Ovary (tissue), 9 donors: ENCODE results near the gene HTRA2. TPM values are rescaled to one million over a fixed set of nuclear protein-coding genes. Genes with fewer than 3 reads are reported as not detected.

Experiments
- DNase-seq, 5 donors: peaks; one replicate each; pipeline ENCODE4 v3.0.0-alpha.2; 2019 to 2020
- H3K27ac ChIP-seq, 2 donors: fragments of 200-600 bp; one replicate each; pipeline versions ENCODE4 v1.5.1 to v1.8.0; 2019 to 2022
- H3K27me3 ChIP-seq: fragments of 200-600 bp; one replicate; pipeline ENCODE4 v1.8.0; 2022
- H3K36me3 ChIP-seq: fragments of 200-600 bp; sonication (generic); one replicate; pipeline ENCODE4 v1.5.1; 2019
- H3K4me1 ChIP-seq: one replicate; pipeline ENCODE4 v1.8.1; 2013; ENCODE audit warnings: mild to moderate bottlenecking, moderate library complexity; ENCODE audit not compliant: insufficient read depth
- H3K4me3 ChIP-seq: fragments of 200-600 bp; sonication (generic); one replicate; pipeline ENCODE4 v1.5.1; 2017
- H3K9me3 ChIP-seq, 2 donors: fragments of 200-600 bp in 1 of 2; sonication (generic) in 1 of 2; one replicate each; pipeline versions ENCODE4 v1.5.1 to v1.8.1; 2013 to 2019; ENCODE audit warnings: mild to moderate bottlenecking in 1 of 2, moderate library complexity in 1 of 2
- EP300 ChIP-seq: sonication (generic); formaldehyde crosslinking; IDR thresholded peaks from one replicate; pipeline ENCODE4 v1.6.1; 2017; ENCODE audit warnings: antibody characterized with exemption
- POLR2A ChIP-seq: fragments of 450-650 bp; IDR thresholded peaks from one replicate; pipeline ENCODE4 v1.6.1; 2017; ENCODE audit warnings: antibody characterized with exemption, mild to moderate bottlenecking, moderate library complexity
- WGBS, 3 donors: extraction: QIAGEN DNeasy Blood & Tissue Kit in 1 of 3; methylation state at CpG; one replicate each; pipeline versions ENCODE4 v1.1.5 to v1.1.7; 2013 to 2017; 5-methylcytosine and 5-hydroxymethylcytosine counted together
- intact Hi-C, 4 donors: fragments of 100-400 bp; cut with DNase I; formaldehyde crosslinking; loops; one replicate each; pipeline versions ENCODE4 v1.11.0 to v1.15.1; 2022 to 2023
- polyA plus RNA-seq, 2 donors: library from polyadenylated mRNA; stranded (reverse); fragments of 200-250 nt in 1 of 2; fragments of 350-450 nt in 1 of 2; fragmentation: Illumina TruSeq in 1 of 2; extraction: RNeasy Lipid Tissue Mini Kit (QIAGEN cat#74804) in 1 of 2; gene quantifications; one replicate each; pipeline ENCODE4 v1.2.3, GENCODE V29; 2013 to 2014
- total RNA-seq, 7 donors: library from RNA; depleted of rRNA in 2 of 7; stranded (reverse); fragments of >200 nt in 2 of 7; fragmentation: NEBNext Ultra II Directional in 3 of 7; extraction: Animal tissue kit (Norgen Biotek cat#: 25700) in 3 of 7; gene quantifications; one replicate each; pipeline versions ENCODE4 v1.1.0 to v1.2.4, GENCODE V29; 2016 to 2023
- TF ChIP-seq, protein P1 (sequence below), 3 donors: fragments of 450-650 bp in 2 of 3; fragments of 200-600 bp in 1 of 3; IDR thresholded peaks; one replicate each; pipeline versions ENCODE4 v1.5.1 to v1.8.0; 2016 to 2022; ENCODE audit warnings: antibody characterized with exemption in 3 of 3, mild to moderate bottlenecking in 1 of 3
- donor health status: DM: no; HTN: no; CAD: no; lungs with moderate emphysema.
- donor health status: DM: no; HTN: no; CAD: no.
- donor health status: Bipolar disorder and iron deficiency.
- donor health status: DM: yes; HTN: yes; CAD: no.
- donor health status: DM: no; HTN: no; CAD: no.
- donor health status: DM: yes; HTN: yes; CAD: no.

The HTRA2 gene
- total and polyA plus RNA-seq, 9 donors: 28.7 to 47.6 (median 36.9) TPM

DNA sequence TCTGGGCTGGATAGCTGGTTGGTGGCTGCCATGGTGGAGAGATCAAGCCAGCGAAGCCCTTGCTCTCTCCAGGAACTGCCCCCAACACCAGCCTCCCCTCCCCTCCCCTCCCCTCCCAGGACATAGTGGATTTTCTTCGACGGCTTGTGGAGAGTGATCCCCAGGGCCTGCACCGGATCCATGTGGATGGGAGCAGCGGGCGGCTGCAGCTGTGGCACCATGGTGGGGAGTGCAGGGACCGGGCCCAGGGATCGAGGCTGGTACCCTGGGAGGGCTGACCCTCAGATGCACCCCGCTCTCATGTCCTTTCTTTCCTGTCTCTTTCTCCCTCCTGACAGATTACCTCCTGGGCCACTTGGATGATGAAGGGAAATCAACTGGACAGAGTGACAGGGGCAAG, 39.8 kb upstream of the HTRA2 start:
- TF ChIP-seq, protein P1, sequence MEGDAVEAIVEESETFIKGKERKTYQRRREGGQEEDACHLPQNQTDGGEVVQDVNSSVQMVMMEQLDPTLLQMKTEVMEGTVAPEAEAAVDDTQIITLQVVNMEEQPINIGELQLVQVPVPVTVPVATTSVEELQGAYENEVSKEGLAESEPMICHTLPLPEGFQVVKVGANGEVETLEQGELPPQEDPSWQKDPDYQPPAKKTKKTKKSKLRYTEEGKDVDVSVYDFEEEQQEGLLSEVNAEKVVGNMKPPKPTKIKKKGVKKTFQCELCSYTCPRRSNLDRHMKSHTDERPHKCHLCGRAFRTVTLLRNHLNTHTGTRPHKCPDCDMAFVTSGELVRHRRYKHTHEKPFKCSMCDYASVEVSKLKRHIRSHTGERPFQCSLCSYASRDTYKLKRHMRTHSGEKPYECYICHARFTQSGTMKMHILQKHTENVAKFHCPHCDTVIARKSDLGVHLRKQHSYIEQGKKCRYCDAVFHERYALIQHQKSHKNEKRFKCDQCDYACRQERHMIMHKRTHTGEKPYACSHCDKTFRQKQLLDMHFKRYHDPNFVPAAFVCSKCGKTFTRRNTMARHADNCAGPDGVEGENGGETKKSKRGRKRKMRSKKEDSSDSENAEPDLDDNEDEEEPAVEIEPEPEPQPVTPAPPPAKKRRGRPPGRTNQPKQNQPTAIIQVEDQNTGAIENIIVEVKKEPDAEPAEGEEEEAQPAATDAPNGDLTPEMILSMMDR (IDR thresholded peaks at IDR 0.05): no peak
- TF ChIP-seq EP300 (no peak), POLR2A (no peak)
- no peak overlapping the region for H3K27ac ChIP-seq
- H3K4me1 ChIP-seq: no peaks in the 10 kb centered on the region
- intact Hi-C loops: loop anchor here in 1 of 4 donors (5.0 kb wide), 1 partner anchor 97 kb away; no protein-coding TSS in a partner anchor
- WGBS, 3 donors: 88 to 93% (median 93%) methylated on average over 9 of the region's 9 CpGs
- no peak overlapping the region for H3K4me3 ChIP-seq
- no peaks in the 10 kb centered on the region for H3K27me3 ChIP-seq
- H3K36me3 ChIP-seq: no peaks in the 10 kb centered on the region
- no peaks in the 10 kb centered on the region for H3K9me3 ChIP-seq
- DNase-seq: no peak

DNA sequence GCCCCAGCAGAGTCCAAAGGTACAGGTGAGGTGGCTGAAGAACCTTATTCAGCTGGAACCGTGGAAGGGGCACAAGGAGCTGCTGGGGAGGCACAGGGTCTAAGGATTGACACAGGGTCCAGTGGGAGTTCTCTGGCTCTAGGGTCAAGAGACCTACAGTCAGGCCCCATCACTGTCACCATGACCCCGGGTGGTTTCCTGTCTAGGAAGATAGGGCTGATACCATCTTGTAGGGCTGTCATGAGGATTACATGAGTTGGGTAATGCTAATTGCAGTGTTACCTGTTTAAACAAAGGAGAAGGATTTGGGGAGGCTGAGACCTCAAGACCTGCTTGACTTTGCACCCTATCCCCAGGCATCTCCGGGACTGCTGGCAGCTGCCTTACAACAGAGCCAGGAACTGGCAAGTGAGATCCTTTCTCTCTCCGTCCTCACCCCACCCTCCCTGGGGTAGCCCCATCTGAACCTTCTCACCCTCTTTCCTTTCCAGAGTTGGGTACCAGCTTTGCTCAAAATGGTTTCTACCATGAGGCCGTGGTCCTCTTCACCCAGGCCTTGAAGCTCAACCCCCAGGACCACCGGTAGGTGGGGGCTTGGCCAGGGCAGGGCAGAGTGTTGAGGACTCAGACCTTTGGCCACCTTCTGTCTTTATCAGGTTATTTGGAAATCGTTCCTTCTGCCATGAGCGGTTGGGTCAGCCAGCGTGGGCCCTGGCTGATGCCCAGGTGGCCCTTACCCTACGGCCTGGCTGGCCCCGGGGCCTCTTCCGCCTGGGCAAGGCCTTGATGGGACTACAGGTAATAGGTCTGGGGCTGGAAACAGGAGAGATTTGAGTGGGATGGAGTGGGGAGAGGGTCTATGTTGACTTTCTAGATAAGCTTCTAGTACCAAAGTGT, 37.8 kb upstream of the HTRA2 start:
- intact Hi-C loops: loop anchor here in 1 of 4 donors (5.0 kb wide), 1 partner anchor 95 kb away; no protein-coding TSS in a partner anchor
- 92 to 93% (median 93%) methylated on average over 12 of the region's 12 CpGs for WGBS, 3 donors
- no peaks in the 10 kb centered on the region for H3K9me3 ChIP-seq
- H3K27ac ChIP-seq: no peak overlapping the region
- no peaks in the 10 kb centered on the region for H3K4me1 ChIP-seq
- H3K4me3 ChIP-seq: no peak overlapping the region
- H3K36me3 ChIP-seq: no peaks in the 10 kb centered on the region
- no peak for DNase-seq
- no peaks in the 10 kb centered on the region for H3K27me3 ChIP-seq
- TF ChIP-seq POLR2A: no peak
- TF ChIP-seq EP300: no peak
- TF ChIP-seq, protein P1 (IDR thresholded peaks at IDR 0.05): no peak

DNA sequence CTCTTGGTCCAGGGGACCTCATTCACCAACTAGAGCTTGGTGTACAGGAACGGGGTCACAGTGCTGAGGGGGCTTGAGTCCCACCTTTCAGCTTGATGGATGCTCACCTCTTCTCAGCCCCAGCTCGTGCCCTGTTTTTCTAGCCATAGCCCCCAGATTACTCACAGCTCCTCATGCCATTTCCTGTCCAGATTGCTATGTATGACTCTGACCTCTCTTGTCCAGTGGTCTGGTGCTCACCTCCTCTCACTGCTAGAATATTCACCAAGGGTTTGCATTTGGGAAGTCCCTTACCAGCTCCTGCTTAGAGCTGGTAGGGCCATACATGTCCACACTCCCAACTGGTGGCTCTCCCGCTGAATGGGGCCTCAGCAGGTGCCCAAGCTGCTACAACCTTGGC, 36.2 kb upstream of the HTRA2 start:
- Histone ChIP-seq H3K27me3 (no peaks in the 10 kb centered on the region), H3K27ac (no peak overlapping the region), H3K36me3 (no peaks in the 10 kb centered on the region), H3K4me1 (peaks cover 2% of the 10 kb centered on the region), H3K9me3 (no peaks in the 10 kb centered on the region), H3K4me3 (no peak overlapping the region)
- no peak for DNase-seq
- TF ChIP-seq, protein P1 (IDR thresholded peaks at IDR 0.05): no peak
- TF ChIP-seq POLR2A: no peak
- TF ChIP-seq EP300: no peak
- intact Hi-C loops: loop anchor here in 1 of 4 donors (5.0 kb wide), 1 partner anchor 94 kb away; no protein-coding TSS in a partner anchor
- 85 to 92% (median 92%) methylated on average over 3 of the region's 3 CpGs for WGBS, 3 donors

DNA sequence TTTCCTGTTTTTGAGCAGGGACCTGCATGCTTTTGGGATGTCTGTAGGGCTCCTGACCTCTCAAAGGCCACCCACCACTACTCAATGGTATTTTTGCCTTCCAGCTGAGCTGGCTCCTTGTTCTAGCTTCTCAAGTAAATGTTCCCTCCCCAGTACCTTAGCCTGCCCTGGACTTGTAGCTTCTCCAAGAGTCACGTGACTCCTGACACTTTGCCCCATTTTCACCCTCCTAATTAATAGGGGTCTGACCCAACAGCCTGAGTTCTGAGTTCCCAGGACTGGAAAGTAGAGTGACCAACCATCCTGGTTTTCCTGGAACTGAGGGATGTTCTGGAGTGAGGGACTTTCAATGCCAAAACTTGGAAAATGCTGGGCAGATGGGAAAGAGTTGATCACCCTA, 34.3 kb upstream of the HTRA2 start:
- H3K27me3 ChIP-seq: no peaks in the 10 kb centered on the region
- H3K27ac ChIP-seq: no peak overlapping the region
- TF ChIP-seq EP300: no peak
- TF ChIP-seq, protein P1 (IDR thresholded peaks at IDR 0.05): no peak
- no peak for TF ChIP-seq POLR2A
- no peaks in the 10 kb centered on the region for H3K36me3 ChIP-seq
- DNase-seq: no peak
- peaks cover 2% of the 10 kb centered on the region for H3K4me1 ChIP-seq
- 74 to 100% (median 83%) methylated on average over 1 of the region's 1 CpG for WGBS, 3 donors
- no peak overlapping the region for H3K4me3 ChIP-seq
- no peaks in the 10 kb centered on the region for H3K9me3 ChIP-seq
- intact Hi-C loops: no loop called here
